ENCODE data around the gene ENPP3. TPM values are rescaled to one million over a fixed set of nuclear protein-coding genes. Genes with fewer than 3 reads are reported as not detected.

The ENPP3 gene
- total and polyA plus RNA-seq, 2 of the 13 experiments (the other 11 are each of a cell fraction or from before 2014, with no cell fraction given) = 40.0 to 75.4 TPM

DNA sequence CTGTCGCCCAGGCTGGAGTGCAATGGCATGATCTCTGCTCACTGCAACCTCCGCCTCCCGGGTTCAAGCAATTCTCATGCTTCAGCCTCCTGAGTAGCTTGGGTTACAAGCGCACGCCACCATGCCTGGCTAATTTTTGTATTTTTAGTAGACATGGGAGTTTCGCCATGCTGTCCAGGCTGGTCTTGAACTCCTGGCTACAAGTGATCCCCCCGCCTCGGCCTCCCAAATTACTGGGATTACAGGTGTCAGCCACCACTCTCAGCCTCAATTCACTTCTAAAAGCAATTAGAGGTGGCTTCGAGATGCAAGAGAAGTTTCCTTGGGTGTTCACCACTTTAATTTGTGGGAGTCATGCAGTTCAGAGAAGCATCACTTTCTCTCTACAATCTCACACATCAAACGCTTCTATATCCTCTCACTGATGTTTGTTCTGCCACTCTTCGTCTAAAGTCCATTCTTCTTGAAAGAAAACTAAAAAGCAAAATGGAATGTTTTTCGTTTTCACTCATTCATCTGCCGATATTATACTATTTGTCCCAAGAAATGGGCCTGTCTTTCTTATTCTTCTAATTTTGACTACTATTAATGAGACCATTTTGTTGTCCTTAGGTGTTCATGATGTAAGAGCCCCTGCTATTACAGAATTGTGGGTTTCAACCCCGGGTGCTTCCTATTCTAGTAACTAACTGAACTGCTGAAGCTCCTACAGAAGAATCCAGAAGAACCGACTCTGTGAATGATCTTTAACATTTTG is 132.5 kb downstream of the ENPP3 start (continued):
- peak; percentile 62; the same call in 1 of the 2 replicates for TF ChIP-seq SNAPC2 (CRISPR knock-in tag; IDR thresholded peaks at IDR 0.05)
- peak; percentile 87 for TF ChIP-seq ISL2 (CRISPR knock-in tag; IDR thresholded peaks at IDR 0.05)
- no peak for TF ChIP-seq MAFK (conservative IDR thresholded peaks at IDR 0.05 in 1 of 2, IDR thresholded peaks at IDR 0.05 in 1 of 2; ENCODE audit: low read length in 2 of 2)
- TF ChIP-seq, protein P1, sequence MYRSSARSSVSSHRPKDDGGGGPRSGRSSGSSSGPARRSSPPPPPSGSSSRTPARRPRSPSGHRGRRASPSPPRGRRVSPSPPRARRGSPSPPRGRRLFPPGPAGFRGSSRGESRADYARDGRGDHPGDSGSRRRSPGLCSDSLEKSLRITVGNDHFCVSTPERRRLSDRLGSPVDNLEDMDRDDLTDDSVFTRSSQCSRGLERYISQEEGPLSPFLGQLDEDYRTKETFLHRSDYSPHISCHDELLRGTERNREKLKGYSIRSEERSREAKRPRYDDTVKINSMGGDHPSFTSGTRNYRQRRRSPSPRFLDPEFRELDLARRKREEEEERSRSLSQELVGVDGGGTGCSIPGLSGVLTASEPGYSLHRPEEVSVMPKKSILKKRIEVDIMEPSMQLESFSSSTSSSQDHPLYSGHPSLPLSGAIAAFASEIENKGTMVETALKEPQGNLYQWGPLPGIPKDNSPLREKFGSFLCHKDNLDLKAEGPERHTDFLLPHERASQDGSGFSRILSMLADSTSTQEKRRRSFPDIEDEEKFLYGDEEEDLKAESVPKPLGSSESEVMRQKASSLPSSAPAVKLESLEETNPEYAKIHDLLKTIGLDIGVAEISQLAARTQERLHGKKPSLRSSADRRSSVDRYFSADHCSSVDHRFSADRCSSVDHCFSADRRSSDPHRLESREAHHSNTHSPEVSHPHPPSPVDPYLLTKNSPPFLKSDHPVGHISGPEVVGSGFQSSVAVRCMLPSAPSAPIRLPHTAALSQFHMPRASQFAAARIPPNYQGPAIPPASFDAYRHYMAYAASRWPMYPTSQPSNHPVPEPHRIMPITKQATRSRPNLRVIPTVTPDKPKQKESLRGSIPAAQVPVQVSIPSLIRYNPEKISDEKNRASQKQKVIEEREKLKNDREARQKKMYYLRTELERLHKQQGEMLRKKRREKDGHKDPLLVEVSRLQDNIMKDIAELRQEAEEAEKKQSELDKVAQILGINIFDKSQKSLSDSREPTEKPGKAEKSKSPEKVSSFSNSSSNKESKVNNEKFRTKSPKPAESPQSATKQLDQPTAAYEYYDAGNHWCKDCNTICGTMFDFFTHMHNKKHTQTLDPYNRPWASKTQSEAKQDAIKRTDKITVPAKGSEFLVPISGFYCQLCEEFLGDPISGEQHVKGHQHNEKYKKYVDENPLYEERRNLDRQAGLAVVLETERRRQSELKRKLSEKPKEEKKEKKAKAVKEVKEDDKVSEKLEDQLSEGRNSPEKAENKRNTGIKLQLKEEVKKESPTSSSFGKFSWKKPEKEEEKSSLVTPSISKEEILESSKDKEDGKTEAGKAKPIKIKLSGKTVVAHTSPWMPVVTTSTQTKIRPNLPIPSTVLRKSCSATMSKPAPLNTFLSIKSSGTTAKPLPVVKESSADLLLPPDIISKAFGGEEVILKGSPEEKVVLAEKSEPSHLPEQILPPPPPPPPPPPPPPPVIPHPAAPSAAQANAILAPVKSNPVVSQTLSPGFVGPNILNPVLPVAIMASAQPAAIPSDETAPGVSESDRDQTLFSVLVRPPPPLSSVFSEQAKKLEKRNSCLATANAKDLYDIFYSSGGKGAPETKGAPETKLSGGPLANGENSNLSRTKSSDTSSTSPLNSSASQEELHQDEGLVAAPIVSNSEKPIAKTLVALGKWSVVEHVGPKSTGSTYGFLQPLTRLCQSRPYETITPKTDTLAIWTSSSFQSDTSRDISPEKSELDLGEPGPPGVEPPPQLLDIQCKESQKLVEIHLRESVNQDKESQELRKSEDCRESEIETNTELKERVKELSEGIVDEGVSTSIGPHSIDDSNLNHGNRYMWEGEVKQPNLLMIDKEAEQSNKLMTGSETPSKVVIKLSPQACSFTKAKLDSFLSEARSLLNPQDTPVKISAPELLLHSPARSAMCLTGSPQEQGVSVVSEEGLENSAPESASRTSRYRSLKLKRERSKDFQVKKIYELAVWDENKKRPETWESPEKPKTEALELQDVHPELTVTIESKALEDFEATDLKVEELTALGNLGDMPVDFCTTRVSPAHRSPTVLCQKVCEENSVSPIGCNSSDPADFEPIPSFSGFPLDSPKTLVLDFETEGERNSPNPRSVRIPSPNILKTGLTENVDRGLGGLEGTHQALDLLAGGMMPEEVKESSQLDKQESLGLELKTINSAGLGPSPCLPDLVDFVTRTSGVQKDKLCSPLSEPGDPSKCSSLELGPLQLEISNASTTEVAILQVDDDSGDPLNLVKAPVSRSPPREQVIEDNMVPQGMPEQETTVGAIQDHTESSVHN (CRISPR knock-in tag; IDR thresholded peaks at IDR 0.05) = no peak
- peak; percentile 84 for TF ChIP-seq ZMYM3 (CRISPR knock-in tag; IDR thresholded peaks at IDR 0.05)
- TF ChIP-seq TBX3 (IDR thresholded peaks at IDR 0.05; ENCODE audit: borderline replicate concordance) = peak; percentile 43; the same call in 1 of the 2 replicates
- TF ChIP-seq ZBTB25 (CRISPR knock-in tag; IDR thresholded peaks at IDR 0.05) = no peak
- TF ChIP-seq ZFP36 (IDR thresholded peaks at IDR 0.05; ENCODE audit: borderline replicate concordance, low read depth, low read length, partially characterized antibody) = no peak
- peak; percentile 16; the same call in 1 of the 2 replicates for TF ChIP-seq CSRNP1 (CRISPR knock-in tag; IDR thresholded peaks at IDR 0.05)
- no peak for TF ChIP-seq ZNF225 (CRISPR knock-in tag; IDR thresholded peaks at IDR 0.05)
- no peak for TF ChIP-seq ZNF720 (CRISPR knock-in tag; IDR thresholded peaks at IDR 0.05)
- no peak for TF ChIP-seq CERS6 (CRISPR knock-in tag; IDR thresholded peaks at IDR 0.05)
- TF ChIP-seq MLXIP (CRISPR knock-in tag; IDR thresholded peaks at IDR 0.05; ENCODE audit: borderline replicate concordance) = no peak
